K562 (cell line): Measurements from ENCODE around the gene TLX2. TPM values are rescaled to one million over a fixed set of nuclear protein-coding genes. Genes with fewer than 3 reads are reported as not detected.

Experiments
- ATAC-seq: fragments of 200-7000 bp; cut with Tn5 transposase; 3 replicates; pipeline ENCODE4 v1.9.1; 2020; ENCODE audit warnings: moderate library complexity
- BruUV-seq: library from RNA; stranded (reverse); fragments of 400-500 nt; replicated peaks from 2 replicates; lab custom pipeline; 2021; lab: Mats Ljungman, UMichigan
- CTCF ChIA-PET: fragments of 300-600 bp; formaldehyde crosslinking; extraction: SDS; loops from one replicate; lab custom pipeline; 2021; ENCODE audit warnings: low intra/inter-chr PET ratio; lab: Yijun Ruan, JAX
- POLR2A ChIA-PET: fragments of 300-600, 350-650 bp; sonication (Branson Sonifier 250); formaldehyde crosslinking; extraction: SDS; loops from one replicate; lab custom pipeline; 2021; ENCODE audit warnings: antibody characterized with exemption, inconsistent platforms; lab: Yijun Ruan, JAX
- DNase-seq, 4 experiments: peaks; one replicate each; pipeline versions ENCODE4 v3.0.0 to v3.0.0-alpha.2; 2011 to 2018; ENCODE audit warnings: low spot score in 3 of 4, mixed read lengths in 3 of 4; ENCODE audit errors: extremely low read depth in 1 of 4
- FAIRE-seq: peaks from 2 replicates; lab custom pipeline; 2011; peaks lifted over from hg19 to GRCh38; lab: Jason Lieb, UNC
- H2AFZ ChIP-seq: 2 replicates; pipeline ENCODE4 v1.6.0; 2011; ENCODE audit warnings: low read depth, low read length, control low read depth, inconsistent platforms
- H3K27ac ChIP-seq: fragments of 200-600 bp; 3 replicates; pipeline ENCODE4 v1.8.0; 2011; ENCODE audit warnings: low read depth, mild to moderate bottlenecking, control low read depth, inconsistent platforms, low read length, moderate library complexity, mixed read lengths; ENCODE audit errors: extremely low read depth
- H3K27me3 ChIP-seq, 2 experiments: fragments of 300-600 bp in 1 of 2; 2 replicates in 1 of 2; 3 replicates in 1 of 2; pipeline versions ENCODE4 v1.6.0 to v1.8.0; 2011; ENCODE audit warnings: inconsistent platforms in 2 of 2, low read length in 2 of 2, mild to moderate bottlenecking in 1 of 2, mixed read lengths in 1 of 2, moderate library complexity in 1 of 2; ENCODE audit not compliant: control insufficient read depth in 2 of 2, insufficient read depth in 2 of 2
- H3K36me3 ChIP-seq: fragments of 300-600 bp; 3 replicates; pipeline ENCODE4 v1.8.0; 2011; ENCODE audit warnings: mild to moderate bottlenecking, low read length, inconsistent platforms; ENCODE audit not compliant: control insufficient read depth, insufficient read depth
- H3K4me1 ChIP-seq, 2 experiments: fragments of 200-600 bp in 1 of 2; replicated peaks in 1 of 2; 2 replicates in 1 of 2; 3 replicates in 1 of 2; pipeline versions ENCODE4 v1.5.1 to v1.8.0; 2011; ENCODE audit warnings: inconsistent platforms in 2 of 2, low read length in 2 of 2, mild to moderate bottlenecking in 1 of 2, mixed read lengths in 1 of 2, moderate library complexity in 1 of 2; ENCODE audit not compliant: control insufficient read depth in 2 of 2, insufficient read depth in 2 of 2
- H3K4me2 ChIP-seq: 2 replicates; pipeline ENCODE4 v1.6.1; 2011; ENCODE audit warnings: low read length, control low read depth, inconsistent platforms, mixed read lengths; ENCODE audit not compliant: insufficient read depth
- H3K4me3 ChIP-seq: fragments of 200-600 bp; sonication (generic), shearing (Covaris generic); 2 replicates; pipeline ENCODE4 v1.5.1; 2016; ENCODE audit warnings: control low read depth, inconsistent platforms
- H3K79me2 ChIP-seq: fragments of 200-600 bp; 3 replicates; pipeline ENCODE4 v1.8.0; 2011; ENCODE audit warnings: low read length, inconsistent platforms; ENCODE audit not compliant: control insufficient read depth, insufficient read depth
- H3K9ac ChIP-seq, 2 experiments: 2 replicates each; pipeline versions ENCODE4 v1.6.0 to v1.6.1; 2011; ENCODE audit warnings: low read depth in 2 of 2, low read length in 2 of 2, control low read depth in 1 of 2, inconsistent platforms in 1 of 2, mild to moderate bottlenecking in 1 of 2, mixed read lengths in 1 of 2; ENCODE audit not compliant: insufficient read depth in 1 of 2
- H3K9me1 ChIP-seq: one replicate; pipeline ENCODE4 v1.6.0; 2011; ENCODE audit warnings: inconsistent platforms, mild to moderate bottlenecking, low read length, moderate library complexity; ENCODE audit not compliant: control insufficient read depth, insufficient read depth
- H3K9me3 ChIP-seq: replicated peaks from 2 replicates; pipeline ENCODE4 v1.5.1; 2011; ENCODE audit warnings: low read depth, low read length, inconsistent platforms; ENCODE audit not compliant: control insufficient read depth, insufficient read depth
- H4K20me1 ChIP-seq: replicated peaks from 2 replicates; pipeline ENCODE4 v1.6.1; 2011; ENCODE audit warnings: low read length, inconsistent platforms, mixed read lengths; ENCODE audit not compliant: control insufficient read depth, insufficient read depth
- RBFOX2 ChIP-seq: fragments of 200-400 bp; formaldehyde crosslinking; IDR thresholded peaks from 2 replicates; pipeline ENCODE4 v1.6.1; 2017; ENCODE audit warnings: low read depth, mild to moderate bottlenecking, low read length, moderate library complexity
- ZNF263 ChIP-seq: sonication (generic); formaldehyde crosslinking; IDR thresholded peaks from 2 replicates; pipeline ENCODE4 v1.8.0; 2022; ENCODE audit warnings: mild to moderate bottlenecking, missing genetic modification reagents, borderline replicate concordance
- WGBS: fragments of 100-300 bp; shearing (Covaris generic); methylation state at CpG from one replicate; pipeline ENCODE4 v1.1.6; 2016; ENCODE audit warnings: low coverage, mixed read lengths; ENCODE audit not compliant: insufficient coverage; ENCODE audit errors: missing lambda C conversion rate; 5-methylcytosine and 5-hydroxymethylcytosine counted together
- in situ Hi-C: fragments of 300-500 bp; cut with MboI; formaldehyde crosslinking; loops from 4 replicates; pipeline ENCODE4 v1.15.0; 2018; ENCODE audit warnings: inconsistent platforms, mixed read lengths
- intact Hi-C: fragments of 100-400 bp; cut with micrococcal nuclease; formaldehyde crosslinking; loops from 2 replicates; pipeline ENCODE4 v1.14.2; 2022
- polyA plus RNA-seq, 8 experiments: library from polyadenylated mRNA; depleted of rRNA in 4 of 8; stranded (reverse) in 5 of 8; unstranded in 3 of 8; fragments of >200 nt; fragmentation: Nextera tagmentation in 2 of 8; fragmentation: Illumina TruSeq in 1 of 8; extraction: Ambion mirVana in 2 of 8; extraction: Trizol in 1 of 8; gene quantifications; 2 replicates each; pipeline versions ENCODE4 v1.2.1 to v1.2.3, GENCODE V29; 2011 to 2014; ENCODE audit warnings: inconsistent platforms in 1 of 8, missing spikeins in 1 of 8
- total RNA-seq, 7 experiments: library from RNA; depleted of rRNA in 6 of 7; stranded (reverse); fragments of >200 nt in 6 of 7; fragmentation: Illumina TruSeq in 2 of 7; extraction: Trizol in 2 of 7; gene quantifications; 2 replicates each; pipeline versions ENCODE4 v1.2.1 to v1.2.3, GENCODE V29; 2011 to 2021; ENCODE audit warnings: low replicate concordance in 1 of 7
- TF ChIP-seq, protein P1 (sequence below): fragments of 450-650 bp; conservative IDR thresholded peaks from 2 replicates; pipeline ENCODE4 v1.6.1; 2016; ENCODE audit warnings: missing genetic modification characterization, low read depth, mild to moderate bottlenecking, control low read depth, missing compliant biosample characterization

Gene TLX2
- total and polyA plus RNA-seq, 9 of the 15 experiments (the other 6 are each of a cell fraction or from before 2014, with no cell fraction given) = not detected

DNA sequence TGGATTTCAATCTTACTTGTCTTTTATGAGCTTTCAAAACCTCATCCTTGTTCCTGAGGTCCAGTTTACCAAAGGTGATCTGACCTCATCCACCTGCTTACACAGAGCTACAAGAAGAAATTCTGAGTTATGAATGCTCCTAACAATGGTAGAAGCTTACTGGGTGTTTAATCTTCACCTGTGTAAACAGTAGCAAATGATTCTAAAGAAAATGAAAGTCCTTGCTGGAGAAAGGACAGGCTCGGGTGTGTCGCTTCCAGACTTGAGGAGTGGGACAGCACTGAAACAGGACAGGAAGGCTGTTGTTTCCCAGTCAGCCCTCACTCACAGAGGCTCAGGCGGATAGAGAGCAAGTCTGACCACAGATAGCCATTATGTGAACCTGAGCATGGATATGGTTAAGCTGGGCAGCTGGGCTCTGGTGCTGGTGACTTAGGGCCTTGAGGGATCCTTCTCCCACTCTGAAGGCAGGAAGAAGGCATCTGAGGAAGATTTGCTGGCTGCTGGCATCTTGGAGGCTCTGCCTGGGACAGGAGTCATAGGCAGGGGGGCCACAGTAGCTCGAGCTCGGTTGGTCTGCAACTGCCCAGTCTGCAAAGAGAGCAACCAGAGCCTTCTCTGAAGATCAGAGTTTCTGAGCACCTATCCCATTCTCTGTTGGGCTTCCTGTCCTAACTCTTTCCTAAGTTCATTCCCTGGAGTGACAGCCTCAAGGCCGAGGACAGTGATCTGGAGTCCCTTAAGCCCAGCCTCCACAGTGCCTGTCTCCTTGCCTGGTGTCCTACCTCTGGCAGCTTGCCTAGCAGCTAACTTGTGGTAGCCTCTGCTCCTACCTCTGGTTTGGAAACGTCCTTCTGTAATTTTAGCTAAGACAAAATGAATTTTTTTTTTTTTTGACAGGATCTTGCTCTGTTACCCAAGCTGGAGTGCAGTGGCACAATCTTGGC is 44.3 kb downstream of the TLX2 start:
- FAIRE-seq (peak; percentile 23), ATAC-seq (no peak), DNase-seq (no peak)
- no peaks in the 10 kb centered on the region for H3K9me1 ChIP-seq
- peaks cover 17 to 40% of the 10 kb centered on the region in 2 experiments for H3K4me1 ChIP-seq
- ChIA-PET CTCF (no interaction called here), POLR2A (interaction anchor here (0.6 to 1.5 kb wide), 10 partner anchors 8 to 351 kb away, joined by 3 to 6 read pairs (median 4); no protein-coding TSS in a partner anchor)
- in situ Hi-C loops (no loop called here), intact Hi-C loops (no loop called here)
- H3K4me3 ChIP-seq = no peak overlapping the region
- H3K36me3 ChIP-seq = peaks cover 17% of the 10 kb centered on the region; the same call in 1 of the 3 replicates
- H3K9ac ChIP-seq = peak overlapping the region in 1 of 2 experiments; percentile 77; a peak in 1 of 4 replicates
- 53% methylated on average over 7 of the region's 7 CpGs for WGBS
- H3K27me3 ChIP-seq = peaks cover 0 to 16% of the 10 kb centered on the region in 2 experiments; a peak in 2 of 5 replicates
- H4K20me1 ChIP-seq = no peaks in the 10 kb centered on the region
- H3K27ac ChIP-seq = no peak overlapping the region
- H3K9me3 ChIP-seq = no peaks in the 10 kb centered on the region
- H3K79me2 ChIP-seq = peaks cover 15% of the 10 kb centered on the region; the same call in 2 of the 3 replicates
- BruUV-seq = no TSS peak
- no peak overlapping the region for H2AFZ ChIP-seq
- TF ChIP-seq RBFOX2 = 0 out of 2 replicates have a peak, but pooled peaks have one; percentile 21
- TF ChIP-seq, protein P1, sequence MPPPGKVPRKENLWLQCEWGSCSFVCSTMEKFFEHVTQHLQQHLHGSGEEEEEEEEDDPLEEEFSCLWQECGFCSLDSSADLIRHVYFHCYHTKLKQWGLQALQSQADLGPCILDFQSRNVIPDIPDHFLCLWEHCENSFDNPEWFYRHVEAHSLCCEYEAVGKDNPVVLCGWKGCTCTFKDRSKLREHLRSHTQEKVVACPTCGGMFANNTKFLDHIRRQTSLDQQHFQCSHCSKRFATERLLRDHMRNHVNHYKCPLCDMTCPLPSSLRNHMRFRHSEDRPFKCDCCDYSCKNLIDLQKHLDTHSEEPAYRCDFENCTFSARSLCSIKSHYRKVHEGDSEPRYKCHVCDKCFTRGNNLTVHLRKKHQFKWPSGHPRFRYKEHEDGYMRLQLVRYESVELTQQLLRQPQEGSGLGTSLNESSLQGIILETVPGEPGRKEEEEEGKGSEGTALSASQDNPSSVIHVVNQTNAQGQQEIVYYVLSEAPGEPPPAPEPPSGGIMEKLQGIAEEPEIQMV (tag) = no peak
- no peak for TF ChIP-seq ZNF263 (CRISPR knock-in tag)
- no peak overlapping the region for H3K4me2 ChIP-seq
